Midbrain (tissue), 1 donor: Measurements from ENCODE around the gene LDHB.
A peak's percentile ranks its signal among the peaks of the same experiment; 100 is the strongest.
"Not testable (repeated sequence)": the region's sequence is repeated elsewhere in the genome, so short reads cannot be mapped to it uniquely, and the experiment has no call there.

Experiments
- DNase-seq: peaks from one replicate; lab custom pipeline; 2025; lab: John Stamatoyannopoulos, UW

Gene LDHB

DNA sequence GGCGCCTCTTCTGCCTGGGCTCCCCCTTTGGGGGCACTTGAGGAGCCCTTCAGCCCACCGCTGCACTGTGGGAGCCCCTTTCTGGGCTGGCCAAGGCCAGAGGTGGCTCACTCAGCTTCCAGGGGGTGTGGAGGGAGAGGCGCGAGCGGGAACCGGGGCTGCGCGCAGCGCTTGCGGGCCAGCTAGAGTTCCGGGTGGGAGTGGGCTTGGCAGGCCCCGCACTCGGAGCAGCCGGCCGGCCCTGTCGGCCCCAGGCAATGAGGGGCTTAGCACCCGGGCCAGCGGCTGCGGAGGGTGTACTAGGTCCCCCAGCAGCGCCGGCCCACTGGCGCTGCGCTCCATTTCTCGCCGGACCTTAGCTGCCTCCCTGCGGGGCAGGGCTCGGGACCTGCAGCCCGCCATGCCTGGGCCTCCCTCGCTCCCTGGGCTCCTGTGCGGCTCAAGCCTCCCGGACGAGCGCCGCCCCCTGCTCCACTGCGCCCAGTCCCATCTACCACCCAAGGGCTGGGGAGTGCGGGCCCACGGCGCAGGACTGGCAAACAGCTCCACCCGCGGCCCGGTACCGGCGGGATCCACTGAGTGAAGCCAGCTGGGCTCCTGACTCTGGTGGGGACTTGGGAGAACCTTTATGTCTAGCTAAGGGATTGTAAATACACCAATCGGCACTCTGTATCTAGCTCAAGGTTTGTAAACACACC, 3.9 kb upstream of the LDHB start:
- not testable (repeated sequence) for DNase-seq

DNA sequence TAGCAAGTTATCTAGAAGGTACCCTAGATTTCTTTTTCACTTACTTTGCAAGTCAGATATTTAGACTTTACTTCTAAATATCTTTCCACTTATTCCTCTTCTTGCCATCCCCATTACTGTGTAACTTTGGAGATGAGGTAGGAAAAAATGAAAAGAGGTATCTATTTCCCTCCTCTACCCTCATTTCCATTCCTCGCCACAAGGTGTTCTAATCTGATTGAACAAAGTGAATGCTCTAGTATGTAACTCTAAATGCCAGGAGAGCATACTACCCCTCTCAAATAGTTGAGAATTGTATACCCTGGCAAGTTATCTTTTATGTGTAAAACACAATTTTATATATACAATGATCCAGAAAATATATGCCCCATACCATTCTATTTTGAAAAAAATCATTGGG, 1.7 kb upstream of the LDHB start:
- DNase-seq = no peak

DNA sequence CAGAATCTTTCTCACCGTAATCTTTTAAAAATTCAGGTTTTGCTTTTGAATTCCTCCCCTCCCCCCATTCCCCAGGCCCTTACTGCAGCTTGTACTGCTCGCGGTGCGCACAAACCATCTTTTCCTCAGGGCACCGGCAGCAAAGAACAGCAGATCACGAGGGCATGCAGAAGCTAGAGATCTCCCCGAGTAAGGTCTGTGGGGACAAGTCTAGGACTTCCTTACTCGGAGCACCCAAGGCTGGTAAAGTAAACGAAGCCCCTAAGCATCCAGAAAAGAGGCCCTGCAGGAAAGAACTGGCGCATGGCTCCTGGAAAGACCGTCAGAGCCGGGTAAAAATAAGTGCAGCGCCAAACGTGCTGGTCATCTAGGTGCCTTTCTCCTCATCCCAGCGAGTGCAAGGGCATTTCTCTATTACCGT, 727 bp downstream of the LDHB start:
- DNase-seq = peak; percentile 79

DNA sequence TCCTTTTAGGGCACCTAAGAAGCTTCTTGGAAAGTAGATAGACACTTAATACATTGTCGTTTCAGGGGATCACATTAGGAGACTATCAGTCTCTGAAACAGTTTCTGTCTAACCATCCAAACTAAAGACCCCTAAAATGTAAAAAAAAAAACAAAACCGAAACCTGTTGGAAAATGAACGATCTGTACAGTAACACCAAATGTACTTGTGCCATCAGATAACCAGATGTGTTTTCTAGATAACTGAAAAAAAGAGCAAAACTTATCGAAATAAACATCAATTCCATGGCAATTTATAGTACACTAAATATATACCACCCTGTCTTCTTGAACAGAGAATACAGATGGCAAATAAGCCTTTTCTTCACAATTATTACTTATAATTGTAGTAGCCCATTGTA, 2.1 kb downstream of the LDHB start:
- DNase-seq = no peak

DNA sequence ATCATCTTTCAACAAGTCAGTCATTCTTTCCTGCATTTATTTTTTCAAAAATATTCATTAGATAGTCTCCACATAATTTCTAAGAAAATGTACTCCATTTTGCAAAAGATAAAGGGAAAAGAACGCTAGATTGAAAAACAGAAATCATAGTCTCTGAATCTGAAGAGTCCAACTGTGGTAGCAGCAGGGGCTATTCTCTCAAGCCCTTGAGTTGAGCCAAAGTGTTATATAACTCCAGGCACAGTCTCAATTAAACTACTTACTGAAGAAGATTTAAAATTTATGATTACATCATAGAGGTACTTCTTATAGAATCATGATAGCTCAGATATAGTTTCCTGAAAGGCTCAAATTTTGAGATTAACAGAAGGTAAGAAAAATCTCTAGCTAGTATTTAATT, 5.8 kb downstream of the LDHB start:
- no peak for DNase-seq

DNA sequence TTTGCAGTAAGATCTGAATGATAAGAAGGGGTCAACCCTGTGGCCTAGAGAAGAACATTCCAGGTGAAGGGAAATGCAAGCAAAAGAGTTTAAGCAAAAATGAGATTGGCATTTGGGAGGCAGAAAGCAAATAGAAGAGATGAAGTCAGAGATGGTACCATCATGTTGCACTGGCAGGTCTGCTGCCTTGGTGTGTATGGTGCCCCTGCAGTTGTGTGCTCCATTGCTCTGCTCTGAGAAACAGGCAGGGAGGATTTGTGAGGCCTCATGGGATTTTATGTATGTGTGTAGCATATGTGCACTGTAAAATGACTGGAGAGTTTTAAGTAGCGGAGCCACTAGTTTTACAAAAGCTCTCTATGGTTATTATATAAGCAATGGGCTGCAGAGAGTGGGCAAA, 6.6 kb downstream of the LDHB start:
- DNase-seq = no peak

DNA sequence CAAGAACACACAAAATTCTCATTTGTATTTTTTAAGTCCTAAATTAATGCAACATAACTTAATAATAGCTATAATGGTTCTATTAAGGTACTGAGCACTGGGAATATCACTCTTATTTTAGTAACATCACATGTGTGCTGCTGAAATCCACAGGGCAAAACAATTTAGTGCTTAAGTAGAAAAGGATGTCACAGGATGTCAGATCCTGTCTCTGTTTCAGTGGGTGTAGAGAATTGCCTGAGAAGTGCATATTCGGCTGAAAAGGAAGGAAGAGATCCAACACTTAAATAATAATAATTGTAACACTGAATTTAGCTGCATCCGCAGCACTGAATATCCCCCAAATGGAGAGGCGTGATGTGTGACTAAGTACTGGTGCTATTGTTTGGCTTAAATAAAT, 8.6 kb downstream of the LDHB start:
- DNase-seq = no peak

DNA sequence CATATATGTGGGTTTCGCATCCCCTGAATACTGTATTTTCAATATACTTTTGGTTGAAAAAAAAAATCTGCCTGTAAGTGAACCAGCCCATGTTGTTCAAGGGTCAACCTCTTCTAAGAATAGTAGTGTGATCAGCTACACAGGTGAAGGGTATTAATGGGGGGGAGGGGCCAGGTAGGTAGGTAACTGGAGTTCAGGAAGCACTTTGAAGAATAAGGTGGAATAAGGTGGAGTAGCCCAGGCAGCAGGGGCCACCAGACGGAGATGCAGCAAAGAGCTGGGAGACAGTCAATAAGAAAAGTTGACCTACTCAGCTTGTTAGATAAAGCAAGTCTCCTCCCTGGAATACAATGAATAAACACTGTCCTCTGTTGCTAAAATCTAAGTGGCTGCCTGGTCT, 9.3 kb downstream of the LDHB start:
- DNase-seq = no peak

DNA sequence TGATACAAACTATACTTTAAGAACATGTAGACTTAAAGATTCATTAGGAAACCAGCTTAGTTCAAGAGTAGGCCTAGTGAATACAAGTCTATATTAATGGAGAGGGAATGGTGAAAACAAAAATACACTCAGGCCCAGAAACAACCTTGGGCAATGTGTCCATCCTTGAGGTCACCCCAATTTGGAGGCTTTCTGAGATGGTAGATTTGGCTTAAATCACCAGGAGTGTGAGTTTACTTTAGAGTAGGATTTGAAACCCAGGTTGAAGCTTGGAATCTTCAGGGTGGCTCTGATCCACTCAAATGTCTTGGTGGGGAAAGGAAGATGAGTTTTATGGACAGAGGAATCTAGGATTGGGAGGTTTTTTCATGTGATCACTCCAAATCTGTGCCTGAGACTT, 10.5 kb downstream of the LDHB start:
- no peak for DNase-seq

DNA sequence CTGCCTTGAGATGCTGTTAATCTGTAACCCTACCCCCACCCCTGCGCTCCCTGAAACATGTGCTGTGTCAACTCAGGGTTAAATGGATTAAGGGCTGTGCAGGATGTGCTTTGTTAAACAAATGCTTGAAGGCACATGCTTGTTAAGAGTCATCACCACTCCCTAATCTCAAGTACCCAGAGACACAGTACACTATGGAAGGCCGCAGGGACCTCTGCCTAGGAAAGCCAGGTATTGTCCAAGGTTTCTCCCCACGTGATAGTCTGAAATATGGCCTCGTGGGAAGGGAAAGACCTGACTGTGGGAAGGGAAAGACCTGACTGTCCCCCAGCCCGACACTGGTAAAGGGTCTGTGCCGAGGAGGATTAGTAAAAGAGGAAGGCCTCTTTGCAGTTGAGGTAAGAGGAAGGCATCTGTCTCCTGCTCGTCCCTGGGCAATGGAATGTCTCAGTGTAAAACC, 12.6 kb downstream of the LDHB start:
- DNase-seq = not testable (repeated sequence)

DNA sequence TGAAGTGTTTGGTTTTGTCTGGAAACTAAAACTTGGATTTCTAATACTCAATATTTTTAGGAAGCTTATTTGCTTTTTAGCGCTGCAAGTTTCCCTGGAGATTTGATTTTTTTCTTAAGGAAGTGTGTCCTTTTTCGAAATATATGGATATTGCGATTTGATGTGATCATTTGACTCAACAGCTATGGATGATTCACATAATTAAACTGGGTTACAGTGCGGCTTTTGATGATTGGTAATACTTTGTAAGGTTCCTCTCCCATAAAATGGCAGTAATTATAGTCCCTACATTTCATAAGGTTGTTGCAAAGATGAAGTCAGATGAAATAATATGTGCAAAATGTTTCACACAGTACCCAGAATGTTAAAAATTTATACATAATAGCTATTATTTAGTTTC, 13.1 kb downstream of the LDHB start:
- no peak for DNase-seq

DNA sequence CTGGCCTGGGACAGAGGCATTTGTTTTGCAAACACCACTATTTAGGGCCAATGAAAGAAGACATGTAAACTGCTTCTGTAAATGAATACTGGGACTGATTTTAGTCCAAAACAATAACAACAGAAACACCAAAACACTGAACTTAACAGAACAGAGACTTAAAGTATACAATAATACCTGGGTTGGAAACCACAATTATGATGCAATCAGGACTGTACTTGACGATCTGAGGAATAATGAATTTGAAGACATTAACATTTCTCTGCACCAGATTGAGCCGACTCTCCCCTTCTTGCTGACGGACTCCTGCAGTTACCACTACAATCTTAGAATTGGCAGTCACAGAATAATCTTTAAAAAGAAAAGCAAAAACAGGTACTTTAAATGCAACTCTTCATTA, 13.9 kb downstream of the LDHB start:
- DNase-seq = no peak

DNA sequence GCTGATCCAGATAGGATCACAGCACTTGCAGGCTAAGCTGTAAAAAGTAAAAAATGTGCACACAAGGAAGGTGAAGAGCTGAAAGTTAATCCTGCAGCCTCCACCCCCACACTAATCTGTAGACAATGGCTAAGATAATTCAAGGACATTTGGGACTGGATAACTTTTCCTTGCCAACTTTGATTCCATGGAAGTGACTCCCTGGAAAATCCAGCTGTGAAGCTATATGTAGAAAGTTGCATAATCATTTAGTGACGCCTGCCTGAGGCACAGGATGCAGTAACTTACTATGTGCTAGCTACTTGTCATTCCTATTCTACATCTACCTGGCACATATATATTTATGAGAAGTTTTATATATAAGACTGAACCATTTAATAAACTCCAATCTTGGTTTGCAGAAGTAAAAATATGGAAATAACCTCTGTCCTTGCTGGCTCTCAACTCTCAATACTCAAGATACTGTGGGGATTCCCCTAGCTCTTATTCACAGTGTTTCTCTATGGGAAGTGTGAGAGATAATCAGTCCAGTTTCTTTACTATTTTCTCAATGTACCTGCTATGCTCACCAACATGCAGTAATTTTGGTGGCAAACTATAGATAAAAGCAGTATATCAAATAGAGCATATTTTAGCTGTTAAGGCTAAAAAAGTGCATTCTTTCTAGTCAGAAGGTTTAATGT, 14.8 kb downstream of the LDHB start:
- no peak for DNase-seq

DNA sequence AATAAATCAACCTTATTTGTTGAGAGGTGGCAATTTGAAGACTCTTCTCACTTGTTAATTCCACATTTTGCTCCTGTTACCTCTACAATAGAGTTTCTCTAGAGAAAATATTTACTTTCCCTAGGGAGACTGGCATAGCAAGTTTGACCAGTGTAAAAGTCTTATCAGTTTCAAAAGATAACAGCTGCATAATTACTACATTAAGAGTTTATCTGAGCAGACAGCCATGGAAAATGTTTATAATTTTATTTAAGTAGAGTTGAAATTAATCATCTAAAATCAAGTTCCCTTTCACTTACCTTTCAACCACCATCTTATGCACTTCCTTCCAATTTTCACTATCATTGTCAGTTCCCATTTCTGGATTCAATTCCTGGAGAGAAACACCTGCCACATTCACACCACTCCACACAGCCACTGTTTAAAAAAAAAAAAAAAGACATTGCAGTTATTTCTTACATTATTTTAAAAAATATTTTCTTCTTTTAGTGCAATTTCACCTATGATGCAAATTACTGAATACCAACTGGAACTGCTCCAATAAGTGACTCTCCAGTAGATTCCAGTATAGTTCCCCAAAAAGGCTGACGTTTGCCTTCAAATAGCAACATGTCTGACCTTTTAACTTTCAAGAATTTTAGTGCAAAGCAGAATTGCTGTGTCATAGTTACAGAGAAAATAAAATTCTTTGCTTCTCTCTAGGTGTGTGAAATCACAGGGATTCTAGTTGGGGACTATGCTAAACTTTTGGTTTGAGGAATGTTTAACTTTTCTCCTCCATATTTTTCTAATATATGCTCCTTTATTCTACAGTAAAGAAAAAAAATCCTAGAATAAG, 19.4 kb downstream of the LDHB start:
- no peak for DNase-seq

DNA sequence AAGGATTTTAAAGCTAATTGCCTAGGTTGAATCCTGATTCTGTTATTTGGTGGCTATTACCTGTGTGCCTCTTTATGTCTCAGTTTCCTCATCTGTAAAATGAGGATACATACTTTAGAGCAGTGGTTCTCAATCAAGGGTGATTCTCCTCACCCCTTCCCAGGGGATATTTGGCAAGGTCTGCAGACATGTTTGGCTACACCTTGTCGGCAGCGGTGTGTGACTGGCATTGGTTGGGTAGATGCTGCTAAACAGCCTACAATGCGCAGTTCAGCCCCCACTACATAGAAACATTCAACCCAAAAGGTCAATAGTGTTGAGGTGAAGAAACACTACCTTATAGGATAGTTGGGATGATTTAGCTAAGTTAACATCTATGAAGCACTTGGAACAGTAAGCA, 23.4 kb downstream of the LDHB start:
- no peak for DNase-seq

DNA sequence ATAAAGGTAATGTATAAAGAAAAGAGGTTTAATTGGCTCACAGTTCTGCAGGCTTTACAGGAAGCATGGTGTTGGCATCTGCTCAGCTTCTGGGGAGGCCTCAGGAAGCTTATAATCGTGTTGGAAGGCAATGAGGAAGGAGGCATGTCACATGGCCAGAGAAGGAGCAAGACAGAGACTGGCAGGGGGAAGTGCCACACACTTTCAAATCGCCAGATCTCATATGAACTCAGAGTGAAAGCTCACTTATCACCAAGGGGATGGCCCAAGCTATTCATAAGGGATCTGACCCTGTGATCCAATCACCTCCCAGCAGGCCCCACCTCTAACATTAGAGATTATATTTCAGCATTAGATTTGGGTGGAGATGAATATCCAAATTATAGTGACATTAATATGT, 26.3 kb downstream of the LDHB start:
- no peak for DNase-seq

DNA sequence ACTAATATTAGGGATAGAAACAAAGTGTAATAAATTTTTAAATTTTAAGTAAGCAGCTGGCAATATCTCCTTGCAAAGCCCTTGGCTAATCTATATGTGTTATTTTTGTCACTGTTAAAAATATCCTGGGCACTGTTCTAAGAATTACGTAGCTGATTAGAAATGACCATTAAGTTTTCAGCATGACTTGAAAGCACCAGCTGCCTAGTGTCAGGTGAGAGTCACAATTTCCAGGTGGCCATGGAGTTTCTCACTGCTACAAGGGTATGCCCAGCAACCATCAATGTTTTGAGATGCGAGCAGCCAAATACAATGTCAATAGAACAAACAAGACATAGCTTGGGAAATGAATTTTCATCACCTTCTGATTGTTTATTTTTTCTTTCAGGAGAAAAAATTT, 29.7 kb downstream of the LDHB start:
- DNase-seq = no peak

DNA sequence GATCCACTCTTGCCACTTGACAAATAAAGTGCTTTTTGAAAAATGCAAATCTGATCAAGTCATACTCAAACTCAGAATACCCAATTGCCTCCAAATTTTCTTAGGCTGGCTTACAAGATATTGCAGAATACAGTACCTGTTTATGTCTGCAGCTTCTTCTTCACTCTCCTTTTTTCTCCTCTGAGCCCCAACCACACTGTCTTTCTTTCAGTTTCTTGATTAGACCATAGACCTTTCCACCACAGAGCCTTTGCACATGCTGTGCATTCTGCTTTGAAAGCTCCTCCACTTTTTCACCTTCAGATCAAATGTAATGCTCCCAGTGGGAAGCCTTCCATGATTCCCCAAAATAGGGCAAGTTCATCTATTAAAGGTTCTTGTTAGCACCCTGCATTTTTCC, 39.1 kb downstream of the LDHB start:
- DNase-seq = no peak

DNA sequence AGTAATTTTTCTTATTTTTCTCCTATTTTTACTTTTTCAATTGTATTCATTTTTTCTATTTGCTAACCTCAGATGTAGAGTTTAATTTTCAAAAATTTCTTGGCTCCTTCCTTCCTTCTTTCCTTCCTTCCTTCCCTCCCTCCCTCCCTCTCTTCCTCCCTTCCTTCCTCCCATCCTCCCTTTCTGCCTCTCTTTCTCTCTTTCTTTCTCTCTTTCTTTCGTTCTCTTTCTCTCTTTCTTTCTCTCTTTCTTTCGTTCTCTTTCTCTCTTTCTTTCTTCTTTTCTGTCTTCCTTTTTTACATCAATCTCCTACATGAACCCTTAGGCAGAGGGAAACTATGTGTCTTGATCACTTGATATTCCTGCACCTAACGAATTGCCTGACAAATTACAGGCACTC, 40.6 kb downstream of the LDHB start:
- no peak for DNase-seq

DNA sequence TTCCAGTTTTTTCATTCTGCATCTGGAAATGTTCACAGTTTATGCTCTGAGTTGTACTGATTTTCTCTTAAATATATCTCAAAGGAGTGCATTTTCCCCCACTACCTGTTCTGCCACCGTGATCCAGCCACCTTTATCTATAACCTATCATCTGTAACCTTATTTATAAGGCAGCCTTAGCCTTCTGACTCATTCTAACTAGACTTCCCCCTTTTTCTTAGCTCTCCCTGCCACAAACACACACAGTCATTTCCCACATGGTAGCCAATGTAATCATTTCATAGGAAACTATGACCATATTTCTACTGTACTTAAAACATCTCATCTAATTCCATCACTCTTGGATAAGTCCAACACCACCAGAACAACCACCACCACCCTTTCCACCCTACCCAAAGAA, 42.2 kb downstream of the LDHB start:
- no peak for DNase-seq

DNA sequence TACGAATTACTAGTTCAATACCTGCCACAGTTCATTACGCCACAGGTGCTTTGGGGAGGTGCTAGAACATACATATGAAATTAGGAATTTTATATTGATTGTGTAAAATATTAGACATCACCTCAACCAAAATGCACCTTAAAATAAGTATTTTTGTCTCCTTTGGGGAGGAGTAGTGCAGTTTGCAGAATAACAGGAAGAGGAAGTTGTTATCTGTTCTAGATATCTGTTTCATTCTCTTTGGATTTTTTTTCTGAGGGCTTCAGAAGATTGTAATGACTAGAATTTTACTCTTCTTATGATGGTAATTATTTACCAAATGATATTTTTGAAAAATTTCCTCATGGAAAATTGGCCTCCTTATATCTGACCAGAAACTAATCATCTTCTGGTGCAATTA, 43.1 kb downstream of the LDHB start:
- no peak for DNase-seq

DNA sequence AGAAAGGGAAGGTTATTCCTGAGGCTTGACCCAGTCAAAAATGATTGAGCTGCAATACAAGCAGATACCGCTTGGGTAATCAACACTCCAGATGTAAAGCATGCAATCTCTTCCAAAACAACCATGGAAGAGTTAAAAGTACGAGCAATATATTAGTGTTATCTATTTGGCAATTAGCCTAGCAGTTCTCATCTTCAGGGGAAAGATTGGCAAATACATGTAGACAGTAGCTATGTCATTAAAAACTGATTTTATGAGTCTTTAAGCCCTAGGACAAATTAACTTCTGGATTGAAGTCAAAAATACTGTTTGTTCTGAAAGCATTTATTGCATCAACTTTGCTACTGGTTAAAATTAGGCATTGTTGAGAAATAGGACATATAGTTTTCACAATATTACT, 43.7 kb downstream of the LDHB start:
- no peak for DNase-seq

DNA sequence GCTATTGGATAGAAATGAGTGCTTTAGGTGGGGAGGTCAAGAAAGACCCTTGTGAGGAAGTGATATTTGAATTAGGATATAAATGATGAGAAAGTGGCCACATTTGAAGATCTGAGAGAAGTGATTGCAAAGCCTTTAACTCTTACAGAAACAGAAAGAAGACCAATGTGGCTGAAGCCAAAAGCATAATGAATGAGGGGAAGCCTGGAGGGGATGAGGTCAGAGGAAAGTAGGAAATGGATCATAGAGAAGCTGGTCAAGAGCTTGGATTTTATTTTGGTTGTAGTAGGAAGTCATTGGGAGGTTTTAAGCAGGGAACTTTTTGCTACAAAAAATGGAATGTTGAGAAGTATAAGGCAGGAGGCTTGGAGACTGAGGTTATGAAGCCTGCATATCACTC, 49.4 kb downstream of the LDHB start:
- DNase-seq = no peak
